ENCODE measurements around the gene DENND2A.
"Not testable (repeated sequence)": the region's sequence is repeated elsewhere in the genome, so short reads cannot be mapped to it uniquely, and the experiment has no call there.

The DENND2A gene

GRCh38 chr7:140577651-140578050, 63.0 kb downstream of the DENND2A start:
- DNase-seq (ENCODE audit: insufficient read length, low spot score): no peak
- TF ChIP-seq POLR2A (IDR thresholded peaks at IDR 0.05; ENCODE audit: low read depth, low read length) (no peak), POLR2AphosphoS5 (IDR thresholded peaks at IDR 0.05; ENCODE audit: low read depth, low read length) (no peak), POU2F2 (IDR thresholded peaks at IDR 0.05; ENCODE audit: low read depth, low read length) (no peak), PAX5 (IDR thresholded peaks at IDR 0.05; ENCODE audit: insufficient read depth, low read length, severe bottlenecking) (no peak), TAF1 (IDR thresholded peaks at IDR 0.05; ENCODE audit: low read depth, low read length) (no peak), SPI1 (IDR thresholded peaks at IDR 0.05; ENCODE audit: low read depth, low read length) (no peak)
- no peak for FAIRE-seq

- TF ChIP-seq PAX5 (IDR thresholded peaks at IDR 0.05; ENCODE audit: insufficient read depth, low read length, severe bottlenecking) (no peak), TAF1 (IDR thresholded peaks at IDR 0.05; ENCODE audit: low read depth, low read length) (no peak), POU2F2 (IDR thresholded peaks at IDR 0.05; ENCODE audit: low read depth, low read length) (no peak), SPI1 (IDR thresholded peaks at IDR 0.05; ENCODE audit: low read depth, low read length) (no peak), POLR2AphosphoS5 (IDR thresholded peaks at IDR 0.05; ENCODE audit: low read depth, low read length) (no peak), POLR2A (IDR thresholded peaks at IDR 0.05; ENCODE audit: low read depth, low read length) (no peak)
- no peak for DNase-seq (ENCODE audit: insufficient read length, low spot score)
- FAIRE-seq: no peak
Measured at GRCh38 chr7:140576589-140576988, 64.0 kb downstream of the DENND2A start.

GRCh38 chr7:140571538-140572122, 69.0 kb downstream of the DENND2A start:
- FAIRE-seq: no peak
- no peak for DNase-seq (ENCODE audit: insufficient read length, low spot score)
- TF ChIP-seq POLR2AphosphoS5 (IDR thresholded peaks at IDR 0.05; ENCODE audit: low read depth, low read length) (no peak), POLR2A (IDR thresholded peaks at IDR 0.05; ENCODE audit: low read depth, low read length) (no peak), TAF1 (IDR thresholded peaks at IDR 0.05; ENCODE audit: low read depth, low read length) (no peak), PAX5 (IDR thresholded peaks at IDR 0.05; ENCODE audit: insufficient read depth, low read length, severe bottlenecking) (no peak), POU2F2 (IDR thresholded peaks at IDR 0.05; ENCODE audit: low read depth, low read length) (no peak), SPI1 (IDR thresholded peaks at IDR 0.05; ENCODE audit: low read depth, low read length) (no peak)

- TF ChIP-seq SPI1 (IDR thresholded peaks at IDR 0.05; ENCODE audit: low read depth, low read length): no peak
- TF ChIP-seq POLR2A (IDR thresholded peaks at IDR 0.05; ENCODE audit: low read depth, low read length): no peak
- TF ChIP-seq PAX5 (IDR thresholded peaks at IDR 0.05; ENCODE audit: insufficient read depth, low read length, severe bottlenecking): no peak
- no peak for TF ChIP-seq POLR2AphosphoS5 (IDR thresholded peaks at IDR 0.05; ENCODE audit: low read depth, low read length)
- TF ChIP-seq POU2F2 (IDR thresholded peaks at IDR 0.05; ENCODE audit: low read depth, low read length): no peak
- no peak for TF ChIP-seq TAF1 (IDR thresholded peaks at IDR 0.05; ENCODE audit: low read depth, low read length)
- DNase-seq (ENCODE audit: insufficient read length, low spot score) (no peak), FAIRE-seq (no peak)
Measured at GRCh38 chr7:140570120-140570519, 70.5 kb downstream of the DENND2A start.

GRCh38 chr7:140568021-140568813, 72.4 kb downstream of the DENND2A start:
- DNase-seq (ENCODE audit: insufficient read length, low spot score) (no peak), FAIRE-seq (no peak)
- TF ChIP-seq POLR2AphosphoS5 (IDR thresholded peaks at IDR 0.05; ENCODE audit: low read depth, low read length) (no peak), POLR2A (IDR thresholded peaks at IDR 0.05; ENCODE audit: low read depth, low read length) (no peak), SPI1 (IDR thresholded peaks at IDR 0.05; ENCODE audit: low read depth, low read length) (no peak), POU2F2 (IDR thresholded peaks at IDR 0.05; ENCODE audit: low read depth, low read length) (no peak), TAF1 (IDR thresholded peaks at IDR 0.05; ENCODE audit: low read depth, low read length) (no peak), PAX5 (IDR thresholded peaks at IDR 0.05; ENCODE audit: insufficient read depth, low read length, severe bottlenecking) (no peak)

- DNase-seq (ENCODE audit: insufficient read length, low spot score); FAIRE-seq: not testable (repeated sequence)
Measured at GRCh38 chr7:140566186-140566585, 74.4 kb downstream of the DENND2A start.

GRCh38 chr7:140565761-140566160, 74.9 kb downstream of the DENND2A start:
- not testable (repeated sequence) for FAIRE-seq; DNase-seq (ENCODE audit: insufficient read length, low spot score)

- DNase-seq (ENCODE audit: insufficient read length, low spot score) (no peak), FAIRE-seq (no peak)
- TF ChIP-seq POLR2AphosphoS5 (IDR thresholded peaks at IDR 0.05; ENCODE audit: low read depth, low read length) (no peak), TAF1 (IDR thresholded peaks at IDR 0.05; ENCODE audit: low read depth, low read length) (no peak), PAX5 (IDR thresholded peaks at IDR 0.05; ENCODE audit: insufficient read depth, low read length, severe bottlenecking) (no peak), POU2F2 (IDR thresholded peaks at IDR 0.05; ENCODE audit: low read depth, low read length) (no peak), SPI1 (IDR thresholded peaks at IDR 0.05; ENCODE audit: low read depth, low read length) (no peak), POLR2A (IDR thresholded peaks at IDR 0.05; ENCODE audit: low read depth, low read length) (no peak)
Measured at GRCh38 chr7:140564643-140565042, 76.0 kb downstream of the DENND2A start.

GRCh38 chr7:140562926-140563481, 77.6 kb downstream of the DENND2A start:
- TF ChIP-seq SPI1 (IDR thresholded peaks at IDR 0.05; ENCODE audit: low read depth, low read length): no peak
- TF ChIP-seq POLR2AphosphoS5 (IDR thresholded peaks at IDR 0.05; ENCODE audit: low read depth, low read length): no peak
- TF ChIP-seq POLR2A (IDR thresholded peaks at IDR 0.05; ENCODE audit: low read depth, low read length): no peak
- TF ChIP-seq TAF1 (IDR thresholded peaks at IDR 0.05; ENCODE audit: low read depth, low read length): no peak
- no peak for TF ChIP-seq POU2F2 (IDR thresholded peaks at IDR 0.05; ENCODE audit: low read depth, low read length)
- no peak for TF ChIP-seq PAX5 (IDR thresholded peaks at IDR 0.05; ENCODE audit: insufficient read depth, low read length, severe bottlenecking)
- DNase-seq (ENCODE audit: insufficient read length, low spot score): no peak
- no peak for FAIRE-seq

- DNase-seq (ENCODE audit: insufficient read length, low spot score): no peak
- FAIRE-seq: no peak
- TF ChIP-seq PAX5 (IDR thresholded peaks at IDR 0.05; ENCODE audit: insufficient read depth, low read length, severe bottlenecking): no peak
- no peak for TF ChIP-seq TAF1 (IDR thresholded peaks at IDR 0.05; ENCODE audit: low read depth, low read length)
- TF ChIP-seq SPI1 (IDR thresholded peaks at IDR 0.05; ENCODE audit: low read depth, low read length): no peak
- TF ChIP-seq POLR2AphosphoS5 (IDR thresholded peaks at IDR 0.05; ENCODE audit: low read depth, low read length): no peak
- no peak for TF ChIP-seq POU2F2 (IDR thresholded peaks at IDR 0.05; ENCODE audit: low read depth, low read length)
- TF ChIP-seq POLR2A (IDR thresholded peaks at IDR 0.05; ENCODE audit: low read depth, low read length): no peak
Measured at GRCh38 chr7:140559410-140559809, 81.2 kb downstream of the DENND2A start.
